ENCODE results near the gene KCNIP4. TPM values are rescaled to one million over a fixed set of nuclear protein-coding genes. Genes with fewer than 3 reads are reported as not detected.

KCNIP4 gene
- total RNA-seq, 6 experiments from 2014 or later = not detected

DNA sequence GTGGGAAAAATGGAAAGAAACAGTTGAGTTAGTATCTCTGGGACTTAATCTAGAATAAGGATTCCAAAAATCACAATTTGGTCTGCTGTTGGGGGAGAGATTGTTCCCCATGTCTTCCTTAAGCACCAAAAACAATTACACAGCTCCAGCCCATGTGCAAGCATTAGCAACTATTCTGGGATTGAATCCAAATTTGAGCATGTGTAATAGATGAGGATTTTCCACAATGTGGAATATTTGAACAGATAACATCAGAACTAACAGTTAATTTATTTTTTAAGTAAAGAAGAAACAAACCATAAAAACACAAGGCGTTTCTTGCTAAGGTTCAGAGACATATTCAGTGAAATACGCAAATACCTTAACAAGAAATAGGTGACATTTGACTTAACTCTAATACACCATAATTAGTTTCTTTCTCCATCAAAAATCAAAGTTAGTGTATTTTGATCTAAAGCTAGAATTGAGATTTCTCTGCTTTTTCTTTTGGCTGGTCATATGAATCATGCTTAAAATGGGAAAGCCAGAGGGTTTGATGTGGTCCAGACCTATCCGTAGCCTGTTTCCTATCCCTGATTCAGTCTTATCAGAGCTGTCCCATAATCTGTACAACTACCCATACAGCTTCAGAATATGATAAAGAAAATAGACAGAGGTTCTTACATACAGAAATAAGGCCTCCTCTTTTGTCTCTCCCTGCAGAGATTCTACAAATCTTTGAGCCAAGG lies 834.9 kb downstream of the KCNIP4 start:
- TF ChIP-seq, protein P1, sequence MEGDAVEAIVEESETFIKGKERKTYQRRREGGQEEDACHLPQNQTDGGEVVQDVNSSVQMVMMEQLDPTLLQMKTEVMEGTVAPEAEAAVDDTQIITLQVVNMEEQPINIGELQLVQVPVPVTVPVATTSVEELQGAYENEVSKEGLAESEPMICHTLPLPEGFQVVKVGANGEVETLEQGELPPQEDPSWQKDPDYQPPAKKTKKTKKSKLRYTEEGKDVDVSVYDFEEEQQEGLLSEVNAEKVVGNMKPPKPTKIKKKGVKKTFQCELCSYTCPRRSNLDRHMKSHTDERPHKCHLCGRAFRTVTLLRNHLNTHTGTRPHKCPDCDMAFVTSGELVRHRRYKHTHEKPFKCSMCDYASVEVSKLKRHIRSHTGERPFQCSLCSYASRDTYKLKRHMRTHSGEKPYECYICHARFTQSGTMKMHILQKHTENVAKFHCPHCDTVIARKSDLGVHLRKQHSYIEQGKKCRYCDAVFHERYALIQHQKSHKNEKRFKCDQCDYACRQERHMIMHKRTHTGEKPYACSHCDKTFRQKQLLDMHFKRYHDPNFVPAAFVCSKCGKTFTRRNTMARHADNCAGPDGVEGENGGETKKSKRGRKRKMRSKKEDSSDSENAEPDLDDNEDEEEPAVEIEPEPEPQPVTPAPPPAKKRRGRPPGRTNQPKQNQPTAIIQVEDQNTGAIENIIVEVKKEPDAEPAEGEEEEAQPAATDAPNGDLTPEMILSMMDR (IDR thresholded peaks at IDR 0.05) = no peak
- no peak for TF ChIP-seq POLR2A (IDR thresholded peaks at IDR 0.05)
- Histone ChIP-seq H3K4me1 (no peaks in the 10 kb centered on the region), H3K9me3 (no peaks in the 10 kb centered on the region), H3K36me3 (no peaks in the 10 kb centered on the region), H3K4me3 (no peak overlapping the region), H3K27me3 (no peaks in the 10 kb centered on the region), H3K27ac (no peak overlapping the region)
- WGBS (ENCODE audit: insufficient coverage, low coverage, low lambda C conversion rate, missing lambda C conversion rate) = 46% methylated on average over 3 of the region's 3 CpGs
- intact Hi-C loops (cut with DNase I) = no loop called here
- no peak for DNase-seq
- no peak for ATAC-seq

DNA sequence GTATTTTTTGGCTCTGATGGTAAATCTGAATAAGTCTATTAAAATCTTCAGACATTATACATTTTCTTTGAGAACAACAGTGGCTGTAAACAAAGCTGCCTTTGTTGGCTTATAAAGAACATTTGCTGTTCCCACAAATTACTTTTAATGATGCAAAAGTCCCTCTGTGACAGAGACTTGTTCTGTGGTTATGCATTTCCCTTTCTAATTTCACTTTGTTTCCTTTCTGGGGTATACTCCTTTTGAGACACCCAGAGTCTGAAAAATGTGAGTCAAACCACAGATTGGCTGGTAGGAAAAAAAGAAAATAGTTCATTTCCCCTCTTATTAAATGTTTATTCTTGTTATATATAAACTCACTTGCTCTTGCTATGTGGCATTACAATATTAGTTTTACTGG lies 845.9 kb downstream of the KCNIP4 start:
- no peaks in the 10 kb centered on the region for H3K27me3 ChIP-seq
- intact Hi-C loops (cut with DNase I) = no loop called here
- H3K4me3 ChIP-seq = no peak overlapping the region
- DNase-seq = no peak
- no peaks in the 10 kb centered on the region for H3K4me1 ChIP-seq
- H3K27ac ChIP-seq = no peak overlapping the region
- no peak for ATAC-seq
- H3K9me3 ChIP-seq = no peaks in the 10 kb centered on the region
- H3K36me3 ChIP-seq = no peaks in the 10 kb centered on the region
- TF ChIP-seq, protein P1 (IDR thresholded peaks at IDR 0.05) = no peak
- TF ChIP-seq POLR2A (IDR thresholded peaks at IDR 0.05) = no peak

DNA sequence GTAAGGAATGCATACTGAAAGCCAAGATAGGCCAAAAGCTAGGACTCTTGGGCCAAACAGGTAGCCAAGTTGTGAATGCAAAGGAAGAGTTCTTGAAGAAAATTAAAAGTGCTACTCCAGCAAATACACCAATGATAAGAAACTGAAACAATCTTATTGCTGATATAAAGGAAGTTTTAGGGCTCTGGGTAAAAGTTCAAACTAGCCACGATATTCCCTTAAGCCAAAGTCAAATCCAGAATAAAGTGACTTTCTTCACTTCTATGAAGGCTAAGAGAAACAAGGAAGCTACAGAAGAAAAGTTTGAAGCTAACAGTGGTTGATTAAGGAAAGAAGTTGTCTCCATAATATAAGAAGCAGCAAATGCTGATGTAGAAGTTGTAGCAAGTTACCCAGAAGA lies 850.7 kb downstream of the KCNIP4 start:
- DNase-seq = no peak
- H3K27ac ChIP-seq = no peak overlapping the region
- H3K4me1 ChIP-seq = no peaks in the 10 kb centered on the region
- ATAC-seq = no peak
- WGBS (ENCODE audit: insufficient coverage, low coverage, low lambda C conversion rate, missing lambda C conversion rate) = 50% methylated on average over 1 of the region's 1 CpG
- H3K36me3 ChIP-seq = no peaks in the 10 kb centered on the region
- H3K9me3 ChIP-seq = no peaks in the 10 kb centered on the region
- intact Hi-C loops (cut with DNase I) = no loop called here
- TF ChIP-seq, protein P1 (IDR thresholded peaks at IDR 0.05) = no peak
- no peak for TF ChIP-seq POLR2A (IDR thresholded peaks at IDR 0.05)
- H3K27me3 ChIP-seq = no peaks in the 10 kb centered on the region
- no peak overlapping the region for H3K4me3 ChIP-seq

DNA sequence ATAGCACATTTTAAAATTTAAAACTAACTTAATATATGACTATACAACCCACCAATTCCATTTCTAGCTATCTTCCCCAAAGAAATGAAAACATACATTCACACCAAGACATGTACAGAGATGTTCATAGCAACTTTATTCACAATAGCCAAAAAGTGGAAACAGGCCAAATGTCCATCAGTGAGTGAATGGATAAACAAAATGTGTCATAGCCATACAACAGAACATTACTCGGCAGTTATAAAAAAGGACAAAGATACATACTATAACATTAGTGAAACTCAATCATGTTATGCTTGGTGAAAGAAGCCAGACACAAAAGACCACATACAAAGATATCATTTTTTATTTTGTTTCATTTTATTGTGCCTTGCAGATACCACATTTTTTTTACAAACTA lies 851.5 kb downstream of the KCNIP4 start:
- Histone ChIP-seq H3K27ac (no peak overlapping the region), H3K27me3 (no peaks in the 10 kb centered on the region), H3K4me3 (no peak overlapping the region), H3K36me3 (no peaks in the 10 kb centered on the region), H3K4me1 (no peaks in the 10 kb centered on the region), H3K9me3 (no peaks in the 10 kb centered on the region)
- DNase-seq (no peak), ATAC-seq (no peak)
- no peak for TF ChIP-seq POLR2A (IDR thresholded peaks at IDR 0.05)
- TF ChIP-seq, protein P1 (IDR thresholded peaks at IDR 0.05) = no peak
- 0% methylated on average over 1 of the region's 1 CpG for WGBS (ENCODE audit: insufficient coverage, low coverage, low lambda C conversion rate, missing lambda C conversion rate)
- intact Hi-C loops (cut with DNase I) = no loop called here

DNA sequence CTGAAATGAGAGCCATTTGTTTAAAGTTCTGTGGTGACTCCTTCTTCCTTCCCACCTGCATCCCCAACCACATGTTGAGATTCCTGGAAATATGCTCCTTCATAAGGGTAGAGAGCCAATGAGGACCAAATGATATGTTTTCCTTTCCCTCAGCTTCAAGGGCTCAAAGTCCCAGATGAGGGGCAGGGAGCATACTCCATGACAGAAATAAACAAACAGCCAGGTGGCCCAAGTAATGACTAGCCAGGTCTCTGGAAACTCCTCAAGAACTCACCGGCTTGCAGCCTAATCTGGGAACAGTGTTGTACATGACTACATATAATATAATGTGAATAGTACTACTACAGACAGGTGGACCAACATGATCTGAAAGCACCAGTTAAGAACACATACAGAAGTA lies 856.0 kb downstream of the KCNIP4 start:
- no peak for DNase-seq

More for the DNA sequence above, 856.0 kb downstream of the KCNIP4 start:
- Histone ChIP-seq H3K4me1 (no peaks in the 10 kb centered on the region), H3K9me3 (no peaks in the 10 kb centered on the region), H3K27ac (no peak overlapping the region), H3K4me3 (no peak overlapping the region), H3K36me3 (no peaks in the 10 kb centered on the region), H3K27me3 (no peaks in the 10 kb centered on the region)
- WGBS (ENCODE audit: insufficient coverage, low coverage, low lambda C conversion rate, missing lambda C conversion rate) = 70% methylated on average over 1 of the region's 1 CpG
- intact Hi-C loops (cut with DNase I) = no loop called here
- ATAC-seq = no peak
- no peak for TF ChIP-seq POLR2A (IDR thresholded peaks at IDR 0.05)
- TF ChIP-seq, protein P1 (IDR thresholded peaks at IDR 0.05) = no peak
